ENCODE measurements around the gene RND1. TPM values are rescaled to one million over a fixed set of nuclear protein-coding genes. Genes with fewer than 3 reads are reported as not detected.

The RND1 gene
- polyA plus RNA-seq, 1 of the 3 experiments (the other 2 are of a cell fraction): 0.39 TPM

DNA sequence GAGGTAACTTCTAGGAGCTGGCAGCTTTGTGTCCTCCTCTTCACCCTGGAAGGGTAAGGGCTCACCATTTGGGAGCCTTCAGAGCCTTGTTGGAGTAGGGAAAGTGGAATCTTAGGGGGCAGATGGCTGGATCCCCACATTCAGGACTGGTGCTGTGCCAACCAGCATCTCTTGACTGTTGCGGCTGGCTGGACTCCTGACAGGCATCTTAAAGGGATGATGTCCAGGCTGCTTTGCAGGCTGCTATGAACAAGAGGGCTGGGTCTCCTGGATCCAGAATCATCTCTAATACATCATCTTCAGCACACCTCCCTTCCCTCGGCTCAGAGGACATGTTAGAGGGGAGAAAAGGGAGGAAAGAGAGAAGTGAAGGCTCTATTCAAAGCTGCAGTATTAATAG is 43.0 kb downstream of the RND1 start:
- peaks cover 10% of the 10 kb centered on the region; the same call in 1 of the 2 replicates for H3K79me2 ChIP-seq (ENCODE audit: insufficient read depth)
- no peak overlapping the region for H3K9ac ChIP-seq
- peaks cover 2% of the 10 kb centered on the region; the same call in 1 of the 2 replicates for H4K20me1 ChIP-seq (ENCODE audit: insufficient read depth)
- no peaks in the 10 kb centered on the region for H3K9me2 ChIP-seq
- no peak overlapping the region for H3K4me3 ChIP-seq (ENCODE audit: low read depth in 2 of 2, low read length in 1 of 2)
- no peak overlapping the region for H2AFZ ChIP-seq (ENCODE audit: low read depth)
- POLR2A ChIA-PET: no interaction called here
- CTCF ChIA-PET: interaction anchor here (1.1 to 2.2 kb wide), 4 partner anchors 8 to 174 kb away, joined by 4 to 9 read pairs (median 6); no protein-coding TSS in a partner anchor
- no peak overlapping the region for H3K4me2 ChIP-seq
- WGBS (ENCODE audit: low lambda C conversion rate): 86% methylated on average over 2 of the region's 2 CpGs
- H3K4me1 ChIP-seq (ENCODE audit: control insufficient read depth in 1 of 2, insufficient read depth in 2 of 2, low read depth in 1 of 2, low read length in 1 of 2): peaks cover 6 to 18% of the 10 kb centered on the region in 2 experiments; a peak in 3 of 4 replicates
- DNase-seq: no peak
- H3K36me3 ChIP-seq (replicated peaks in 1 of 2; ENCODE audit: control insufficient read depth in 1 of 2, insufficient read depth in 2 of 2, low read length in 1 of 2): peaks cover 3 to 52% of the 10 kb centered on the region in 2 experiments
- TF ChIP-seq MXI1 (IDR thresholded peaks at IDR 0.05; ENCODE audit: low read depth, low read length) (no peak), GATA2 (CRISPR knock-in tag; IDR thresholded peaks at IDR 0.05) (no peak), TEAD4 (IDR thresholded peaks at IDR 0.05; ENCODE audit: borderline replicate concordance, insufficient read depth) (no peak), JUND (IDR thresholded peaks at IDR 0.05) (no peak), SIN3A (IDR thresholded peaks at IDR 0.05; ENCODE audit: borderline replicate concordance, low read depth, low read length) (no peak), RCOR1 (IDR thresholded peaks at IDR 0.05; ENCODE audit: low read length) (no peak), YY1 (IDR thresholded peaks at IDR 0.05; ENCODE audit: low read depth) (no peak), RXRA (IDR thresholded peaks at IDR 0.05; ENCODE audit: borderline replicate concordance, low read depth) (no peak), POLR2AphosphoS5 (IDR thresholded peaks at IDR 0.05; ENCODE audit: low read depth, low read length) (no peak), EZH2phosphoT487 (IDR thresholded peaks at IDR 0.05; ENCODE audit: borderline replicate concordance, low read depth) (no peak), FOXM1 (IDR thresholded peaks at IDR 0.05; ENCODE audit: low read depth) (no peak), RFX5 (IDR thresholded peaks at IDR 0.05; ENCODE audit: low read length) (no peak), MEF2A (IDR thresholded peaks at IDR 0.05; ENCODE audit: borderline replicate concordance, low read depth) (no peak), TCF12 (IDR thresholded peaks at IDR 0.05) (no peak), FOXJ3 (CRISPR knock-in tag; IDR thresholded peaks at IDR 0.05) (no peak), SMC3 (IDR thresholded peaks at IDR 0.05; ENCODE audit: low read depth, low read length) (no peak)
- TF ChIP-seq, protein P1, sequence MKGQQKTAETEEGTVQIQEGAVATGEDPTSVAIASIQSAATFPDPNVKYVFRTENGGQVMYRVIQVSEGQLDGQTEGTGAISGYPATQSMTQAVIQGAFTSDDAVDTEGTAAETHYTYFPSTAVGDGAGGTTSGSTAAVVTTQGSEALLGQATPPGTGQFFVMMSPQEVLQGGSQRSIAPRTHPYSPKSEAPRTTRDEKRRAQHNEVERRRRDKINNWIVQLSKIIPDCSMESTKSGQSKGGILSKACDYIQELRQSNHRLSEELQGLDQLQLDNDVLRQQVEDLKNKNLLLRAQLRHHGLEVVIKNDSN (IDR thresholded peaks at IDR 0.05; ENCODE audit: borderline replicate concordance, low read depth): no peak
- TF ChIP-seq, protein P2, sequence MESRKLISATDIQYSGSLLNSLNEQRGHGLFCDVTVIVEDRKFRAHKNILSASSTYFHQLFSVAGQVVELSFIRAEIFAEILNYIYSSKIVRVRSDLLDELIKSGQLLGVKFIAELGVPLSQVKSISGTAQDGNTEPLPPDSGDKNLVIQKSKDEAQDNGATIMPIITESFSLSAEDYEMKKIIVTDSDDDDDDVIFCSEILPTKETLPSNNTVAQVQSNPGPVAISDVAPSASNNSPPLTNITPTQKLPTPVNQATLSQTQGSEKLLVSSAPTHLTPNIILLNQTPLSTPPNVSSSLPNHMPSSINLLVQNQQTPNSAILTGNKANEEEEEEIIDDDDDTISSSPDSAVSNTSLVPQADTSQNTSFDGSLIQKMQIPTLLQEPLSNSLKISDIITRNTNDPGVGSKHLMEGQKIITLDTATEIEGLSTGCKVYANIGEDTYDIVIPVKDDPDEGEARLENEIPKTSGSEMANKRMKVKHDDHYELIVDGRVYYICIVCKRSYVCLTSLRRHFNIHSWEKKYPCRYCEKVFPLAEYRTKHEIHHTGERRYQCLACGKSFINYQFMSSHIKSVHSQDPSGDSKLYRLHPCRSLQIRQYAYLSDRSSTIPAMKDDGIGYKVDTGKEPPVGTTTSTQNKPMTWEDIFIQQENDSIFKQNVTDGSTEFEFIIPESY (IDR thresholded peaks at IDR 0.05; ENCODE audit: borderline replicate concordance, low read depth): no peak
- TF ChIP-seq, protein P3, sequence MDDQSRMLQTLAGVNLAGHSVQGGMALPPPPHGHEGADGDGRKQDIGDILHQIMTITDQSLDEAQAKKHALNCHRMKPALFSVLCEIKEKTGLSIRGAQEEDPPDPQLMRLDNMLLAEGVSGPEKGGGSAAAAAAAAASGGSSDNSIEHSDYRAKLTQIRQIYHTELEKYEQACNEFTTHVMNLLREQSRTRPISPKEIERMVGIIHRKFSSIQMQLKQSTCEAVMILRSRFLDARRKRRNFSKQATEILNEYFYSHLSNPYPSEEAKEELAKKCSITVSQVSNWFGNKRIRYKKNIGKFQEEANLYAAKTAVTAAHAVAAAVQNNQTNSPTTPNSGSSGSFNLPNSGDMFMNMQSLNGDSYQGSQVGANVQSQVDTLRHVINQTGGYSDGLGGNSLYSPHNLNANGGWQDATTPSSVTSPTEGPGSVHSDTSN (IDR thresholded peaks at IDR 0.05): no peak
- TF ChIP-seq, protein P4, sequence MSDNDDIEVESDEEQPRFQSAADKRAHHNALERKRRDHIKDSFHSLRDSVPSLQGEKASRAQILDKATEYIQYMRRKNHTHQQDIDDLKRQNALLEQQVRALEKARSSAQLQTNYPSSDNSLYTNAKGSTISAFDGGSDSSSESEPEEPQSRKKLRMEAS (IDR thresholded peaks at IDR 0.05; ENCODE audit: low read depth): no peak
- no peaks in the 10 kb centered on the region for H3F3A ChIP-seq (replicated peaks; ENCODE audit: insufficient read depth)
- no peaks in the 10 kb centered on the region for H3K27me3 ChIP-seq (ENCODE audit: insufficient read depth)
- H3K9me3 ChIP-seq: no peaks in the 10 kb centered on the region
- H3K27ac ChIP-seq (ENCODE audit: low read depth in 2 of 2, low read length in 1 of 2): no peak overlapping the region

All from SK-N-SH (cell line).